MM.1S (cell line): ENCODE measurements around the gene ODAD4.

Source experiments
- DNase-seq: peaks from one replicate; pipeline ENCODE4 v3.0.0-alpha.2; 2015
- H2AFZ ChIP-seq: fragments of 300-600 bp; sonication (generic); 2 replicates; pipeline ENCODE4 v1.6.0; 2016; ENCODE audit warnings: antibody characterized with exemption, low read length
- H3F3A ChIP-seq: fragments of 300-600 bp; sonication (generic); 2 replicates; pipeline ENCODE4 v1.6.1; 2016; ENCODE audit warnings: mild to moderate bottlenecking, antibody characterized with exemption, low read length, moderate library complexity, mixed read lengths; ENCODE audit not compliant: insufficient read depth
- H3K27ac ChIP-seq: fragments of 300-600 bp; sonication (generic); 2 replicates; pipeline ENCODE4 v1.5.1; 2016; ENCODE audit warnings: mild to moderate bottlenecking, low read length
- H3K27me3 ChIP-seq: fragments of 300-600 bp; sonication (generic); replicated peaks from 2 replicates; pipeline ENCODE4 v1.6.0; 2016; ENCODE audit warnings: low read length; ENCODE audit not compliant: insufficient read depth
- H3K36me3 ChIP-seq: fragments of 300-600 bp; sonication (generic); replicated peaks from 2 replicates; pipeline ENCODE4 v1.6.1; 2016; ENCODE audit warnings: mild to moderate bottlenecking, low read length, mixed read lengths; ENCODE audit not compliant: insufficient read depth
- H3K4me1 ChIP-seq: fragments of 300-600 bp; sonication (generic); 2 replicates; pipeline ENCODE4 v1.6.1; 2016; ENCODE audit warnings: low read length, mixed read lengths
- H3K4me2 ChIP-seq: fragments of 300-600 bp; sonication (generic); 2 replicates; pipeline ENCODE4 v1.6.0; 2016; ENCODE audit warnings: low read depth, low read length
- H3K4me3 ChIP-seq: fragments of 300-600 bp; sonication (generic); 2 replicates; pipeline ENCODE4 v1.5.1; 2016; ENCODE audit warnings: low read length, mixed read lengths
- H3K79me2 ChIP-seq: fragments of 300-600 bp; sonication (generic); 2 replicates; pipeline ENCODE4 v1.6.1; 2016; ENCODE audit warnings: mixed run types, low read length, mixed read lengths
- H3K9ac ChIP-seq: fragments of 300-600 bp; sonication (generic); 2 replicates; pipeline ENCODE4 v1.6.1; 2016; ENCODE audit warnings: low read length, mixed read lengths
- H3K9me2 ChIP-seq: fragments of 300-600 bp; sonication (generic); replicated peaks from 2 replicates; pipeline ENCODE4 v1.6.1; 2016; ENCODE audit warnings: mild to moderate bottlenecking, low read length, mixed read lengths; ENCODE audit not compliant: insufficient read depth
- H3K9me3 ChIP-seq: fragments of 300-600 bp; sonication (generic); replicated peaks from 2 replicates; pipeline ENCODE4 v1.6.1; 2016; ENCODE audit warnings: mild to moderate bottlenecking, low read length, mixed read lengths; ENCODE audit not compliant: insufficient read depth
- H4K20me1 ChIP-seq: fragments of 300-600 bp; sonication (generic); 2 replicates; pipeline ENCODE4 v1.6.1; 2016; ENCODE audit warnings: mild to moderate bottlenecking, low read length, moderate library complexity, mixed read lengths; ENCODE audit not compliant: insufficient read depth
- CTCF ChIP-seq: fragments of 300-600 bp; sonication (generic); IDR thresholded peaks from 2 replicates; pipeline ENCODE4 v1.5.1; 2016; ENCODE audit warnings: antibody characterized with exemption, low read length, mixed read lengths
- EZH2 ChIP-seq: fragments of 300-600 bp; sonication (generic); optimal IDR thresholded peaks from 2 replicates; pipeline ENCODE3; 2017; ENCODE audit warnings: low read depth, mild to moderate bottlenecking, antibody characterized with exemption, low read length, mixed read lengths
- EZH2phosphoT487 ChIP-seq: fragments of 300-600 bp; sonication (generic); IDR thresholded peaks from 2 replicates; pipeline ENCODE4 v1.6.1; 2018; ENCODE audit warnings: antibody characterized with exemption, low read length

ODAD4 gene

GRCh38 chr17:41986634-41987033 is 56.2 kb downstream of the ODAD4 start:
- H3K4me3 ChIP-seq = no peak overlapping the region
- DNase-seq = no peak
- peaks cover 19% of the 10 kb centered on the region for H3K79me2 ChIP-seq
- H3K9me2 ChIP-seq = no peaks in the 10 kb centered on the region
- TF ChIP-seq CTCF (no peak), EZH2 (no peak), EZH2phosphoT487 (no peak)
- H3K4me1 ChIP-seq = peaks cover 15% of the 10 kb centered on the region
- peaks cover 2% of the 10 kb centered on the region; the same call in 1 of the 2 replicates for H3F3A ChIP-seq
- H2AFZ ChIP-seq = no peak overlapping the region
- no peak overlapping the region for H3K27ac ChIP-seq
- H4K20me1 ChIP-seq = no peaks in the 10 kb centered on the region
- no peaks in the 10 kb centered on the region for H3K27me3 ChIP-seq
- no peaks in the 10 kb centered on the region for H3K9me3 ChIP-seq
- H3K9ac ChIP-seq = no peak overlapping the region
- no peak overlapping the region for H3K4me2 ChIP-seq
- peaks cover 21% of the 10 kb centered on the region for H3K36me3 ChIP-seq

GRCh38 chr17:41987642-41988041 is 57.2 kb downstream of the ODAD4 start:
- no peak overlapping the region for H2AFZ ChIP-seq
- H3K4me3 ChIP-seq = no peak overlapping the region
- H3K79me2 ChIP-seq = peaks cover 19% of the 10 kb centered on the region
- no peak overlapping the region for H3K4me2 ChIP-seq
- no peak overlapping the region for H3K9ac ChIP-seq
- H3K4me1 ChIP-seq = peaks cover 23% of the 10 kb centered on the region
- H4K20me1 ChIP-seq = no peaks in the 10 kb centered on the region
- DNase-seq = no peak
- no peaks in the 10 kb centered on the region for H3K27me3 ChIP-seq
- H3F3A ChIP-seq = peaks cover 11% of the 10 kb centered on the region
- H3K36me3 ChIP-seq = peaks cover 19% of the 10 kb centered on the region
- TF ChIP-seq EZH2 (no peak), EZH2phosphoT487 (no peak)
- no peak overlapping the region for H3K27ac ChIP-seq
- no peaks in the 10 kb centered on the region for H3K9me2 ChIP-seq
- no peaks in the 10 kb centered on the region for H3K9me3 ChIP-seq

- Histone ChIP-seq H3K36me3 (peaks cover 19% of the 10 kb centered on the region), H3K4me2 (no peak overlapping the region), H3K9ac (no peak overlapping the region)
Observed at GRCh38 chr17:41988418-41988817, 58.0 kb downstream of the ODAD4 start.

More at GRCh38 chr17:41988418-41988817, 58.0 kb downstream of the ODAD4 start:
- Histone ChIP-seq H4K20me1 (no peaks in the 10 kb centered on the region), H3F3A (peaks cover 13% of the 10 kb centered on the region), H2AFZ (no peak overlapping the region), H3K9me3 (no peaks in the 10 kb centered on the region), H3K27ac (no peak overlapping the region), H3K27me3 (no peaks in the 10 kb centered on the region), H3K79me2 (peaks cover 21% of the 10 kb centered on the region), H3K9me2 (no peaks in the 10 kb centered on the region), H3K4me3 (no peak overlapping the region), H3K4me1 (peaks cover 27% of the 10 kb centered on the region)
- TF ChIP-seq EZH2phosphoT487 (no peak), EZH2 (no peak), CTCF (no peak)
- DNase-seq = no peak
